ENCODE measurements around the gene NFIL3. TPM values are rescaled to one million over a fixed set of nuclear protein-coding genes. Genes with fewer than 3 reads are reported as not detected.

NFIL3 gene
- total and polyA plus RNA-seq, 2 of the 4 experiments (the other 2 are of a cell fraction), result 27.6 to 27.7 TPM

- ChIA-PET POLR2A (ENCODE audit: unreplicated experiment) (interaction anchor here (0.5 kb wide), 1 partner anchor 28 kb away, joined by 6 read pairs; no protein-coding TSS in a partner anchor), CTCF (no interaction called here)
- Histone ChIP-seq H3K27me3 (ENCODE audit: control insufficient read depth, insufficient read depth, low read length) (no peaks in the 10 kb centered on the region), H2BK5ac (ENCODE audit: low read depth, low read length, poor library complexity, severe bottlenecking) (peak overlapping the region; percentile 85), H4K5ac (ENCODE audit: low read depth, low read length) (peak overlapping the region; percentile 58; the same call in 1 of the 2 replicates), H3K18ac (ENCODE audit: low read depth, low read length) (peak overlapping the region; percentile 88), H4K8ac (ENCODE audit: low read depth in 2 of 2, low read length in 2 of 2) (peak overlapping the region; percentile 1 to 61), H2BK20ac (ENCODE audit: low read depth, low read length) (peak overlapping the region; percentile 92), H2AFZ (replicated peaks; ENCODE audit: low read length, poor library complexity) (no peak overlapping the region), H3K79me1 (ENCODE audit: low read depth in 1 of 2, low read length in 2 of 2) (peaks cover 0 to 4% of the 10 kb centered on the region in 2 experiments; a peak in 1 of 4 replicates), H4K91ac (ENCODE audit: insufficient read depth, low read depth, low read length) (peak overlapping the region; percentile 71), H3K9me3 (ENCODE audit: control insufficient read depth, insufficient read depth, low read length) (no peaks in the 10 kb centered on the region), H3K27ac (ENCODE audit: insufficient read depth, low read length) (peak overlapping the region; percentile 84), H2BK15ac (ENCODE audit: low read depth, low read length) (peak overlapping the region; percentile 69; the same call in 2 of the 3 replicates), H3K4ac (ENCODE audit: low read depth, low read length) (peak overlapping the region; percentile 85), H3K4me1 (ENCODE audit: control insufficient read depth, insufficient read depth, low read length) (peaks cover 9% of the 10 kb centered on the region), H3K23ac (ENCODE audit: low read depth, low read length) (peak overlapping the region; percentile 69; the same call in 1 of the 2 replicates), H3K4me3 (ENCODE audit: insufficient read depth, low read depth, low read length) (no peak overlapping the region), H4K20me1 (ENCODE audit: insufficient read depth, low read length) (no peaks in the 10 kb centered on the region), H2AK5ac (ENCODE audit: low read depth, low read length) (peak overlapping the region; percentile 92), H3K14ac (replicated peaks; ENCODE audit: low read depth, low read length) (peak overlapping the region; percentile 89), H3K4me2 (ENCODE audit: low read depth, low read length) (peak overlapping the region; percentile 71), H2AK9ac (replicated peaks; ENCODE audit: low read depth, low read length, poor library complexity) (no peak overlapping the region), H2BK120ac (ENCODE audit: low read depth, low read length) (peak overlapping the region; percentile 91), H3K9ac (ENCODE audit: low read depth, low read length) (no peak overlapping the region; the same call in 1 of the 2 replicates), H3K36me3 (ENCODE audit: control insufficient read depth, insufficient read depth, low read length) (no peaks in the 10 kb centered on the region), H3K56ac (ENCODE audit: extremely low read depth, insufficient read depth, low read length) (peak overlapping the region; percentile 54), H3K9me1 (ENCODE audit: insufficient read depth, low read length) (peaks cover 8% of the 10 kb centered on the region)
- intact Hi-C loops (cut with micrococcal nuclease), result no loop called here
- BruUV-seq (replicated peaks), result no TSS peak
- ATAC-seq (ENCODE audit: low read depth) (peak; percentile 89), DNase-seq (peak; percentile 93)
- dilution Hi-C loops (cut with HindIII; ENCODE audit: low sequenced_read_pairs, unreplicated experiment), result no loop called here
- peak; percentile 32; the same call in 1 of the 2 replicates for TF ChIP-seq BHLHE40 (IDR thresholded peaks at IDR 0.05; ENCODE audit: low read depth, low read length)
- TF ChIP-seq MAZ (IDR thresholded peaks at IDR 0.05; ENCODE audit: borderline replicate concordance, low read depth, low read length), result no peak
- TF ChIP-seq CEBPB (IDR thresholded peaks at IDR 0.05; ENCODE audit: low read depth, low read length), result 0 out of 2 replicates have a peak, but pooled peaks have one; percentile 12
- TF ChIP-seq FOS (IDR thresholded peaks at IDR 0.05; ENCODE audit: low read depth, low read length), result peak; percentile 81
- WGBS, 2 experiments (ENCODE audit: extremely low coverage in 2 of 2, insufficient read length in 1 of 2), result no CpG with 5 or more reads among the region's 7 CpGs
- in situ Hi-C loops (cut with MboI; ENCODE audit: low sequenced_read_pairs), result no loop called here
Observed at GRCh38 chr9:91395553-91396471, 27.8 kb downstream of the NFIL3 start.
